ENCODE data around the gene CCDC148. TPM values are rescaled to one million over a fixed set of nuclear protein-coding genes. Genes with fewer than 3 reads are reported as not detected.

The CCDC148 gene
- total RNA-seq, 1 donor from 2014 or later: 9.3 TPM

DNA sequence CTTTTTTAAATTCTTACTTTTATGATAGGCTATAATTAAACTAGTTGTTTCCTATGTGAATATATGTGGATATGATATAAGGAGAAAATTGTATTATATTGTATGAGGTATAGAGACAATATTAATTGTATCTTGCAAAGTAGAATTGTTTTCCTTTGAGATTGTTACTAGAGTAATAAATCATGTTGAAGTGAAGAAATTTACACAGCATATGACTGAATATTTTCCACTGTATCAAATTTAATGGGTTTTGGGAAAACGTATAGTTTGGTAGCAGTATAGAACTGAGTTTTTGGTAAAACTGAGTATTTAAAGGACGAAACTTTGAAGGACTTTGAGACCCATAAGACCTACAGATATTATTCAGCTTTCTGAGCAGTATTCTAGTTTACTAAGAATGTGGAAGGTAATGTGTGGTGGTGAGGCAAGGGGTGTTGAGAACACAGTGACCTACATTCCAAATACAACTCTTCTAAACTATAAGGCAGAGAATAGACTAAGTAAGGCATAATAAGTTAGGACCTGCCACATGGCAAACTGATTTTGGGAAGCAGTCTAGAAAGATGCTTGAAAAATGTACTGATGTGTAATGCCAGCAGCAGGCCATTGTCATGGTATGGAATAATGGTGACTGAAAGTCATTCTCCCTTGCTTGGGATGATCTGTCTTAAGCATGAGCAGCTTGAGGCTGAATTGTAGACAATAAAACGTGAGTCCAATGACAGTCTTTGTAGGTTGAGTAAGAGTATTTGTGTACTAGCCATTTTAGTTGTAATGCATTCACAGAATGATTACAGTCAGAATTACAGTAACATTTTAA is 29.8 kb upstream of the CCDC148 start:
- no peaks in the 10 kb centered on the region for H3K27me3 Mint-ChIP-seq (ENCODE audit: insufficient read depth, low read depth)
- Histone ChIP-seq H3K4me3 (no peak overlapping the region), H2AFZ (replicated peaks) (no peak overlapping the region), H3K79me2 (ENCODE audit: low read depth) (peaks cover 97% of the 10 kb centered on the region), H3K9ac (no peak overlapping the region), H3K36me3 (no peaks in the 10 kb centered on the region), H3K4me2 (no peak overlapping the region), H3K4me1 (peaks cover 40% of the 10 kb centered on the region), H3F3A (ENCODE audit: low read depth) (peaks cover 26% of the 10 kb centered on the region), H3K9me3 (ENCODE audit: low read depth) (no peaks in the 10 kb centered on the region), H4K20me1 (ENCODE audit: low read depth) (peaks cover 52% of the 10 kb centered on the region), H3K27ac (no peak overlapping the region), H3K27me3 (no peaks in the 10 kb centered on the region)
- H3K27ac Mint-ChIP-seq: no peak overlapping the region
- no peak overlapping the region for H3K4me3 Mint-ChIP-seq
- TF ChIP-seq EZH2 (IDR thresholded peaks at IDR 0.05) (no peak), EZH2phosphoT487 (IDR thresholded peaks at IDR 0.05) (no peak)
- TF ChIP-seq, protein P1, sequence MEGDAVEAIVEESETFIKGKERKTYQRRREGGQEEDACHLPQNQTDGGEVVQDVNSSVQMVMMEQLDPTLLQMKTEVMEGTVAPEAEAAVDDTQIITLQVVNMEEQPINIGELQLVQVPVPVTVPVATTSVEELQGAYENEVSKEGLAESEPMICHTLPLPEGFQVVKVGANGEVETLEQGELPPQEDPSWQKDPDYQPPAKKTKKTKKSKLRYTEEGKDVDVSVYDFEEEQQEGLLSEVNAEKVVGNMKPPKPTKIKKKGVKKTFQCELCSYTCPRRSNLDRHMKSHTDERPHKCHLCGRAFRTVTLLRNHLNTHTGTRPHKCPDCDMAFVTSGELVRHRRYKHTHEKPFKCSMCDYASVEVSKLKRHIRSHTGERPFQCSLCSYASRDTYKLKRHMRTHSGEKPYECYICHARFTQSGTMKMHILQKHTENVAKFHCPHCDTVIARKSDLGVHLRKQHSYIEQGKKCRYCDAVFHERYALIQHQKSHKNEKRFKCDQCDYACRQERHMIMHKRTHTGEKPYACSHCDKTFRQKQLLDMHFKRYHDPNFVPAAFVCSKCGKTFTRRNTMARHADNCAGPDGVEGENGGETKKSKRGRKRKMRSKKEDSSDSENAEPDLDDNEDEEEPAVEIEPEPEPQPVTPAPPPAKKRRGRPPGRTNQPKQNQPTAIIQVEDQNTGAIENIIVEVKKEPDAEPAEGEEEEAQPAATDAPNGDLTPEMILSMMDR (IDR thresholded peaks at IDR 0.05): no peak
- H3K4me1 Mint-ChIP-seq: peaks cover 43% of the 10 kb centered on the region
- H3K9me3 Mint-ChIP-seq: peaks cover 6% of the 10 kb centered on the region
- no peak for DNase-seq (ENCODE audit: low spot score)
- peaks cover 4% of the 10 kb centered on the region for H3K36me3 Mint-ChIP-seq

DNA sequence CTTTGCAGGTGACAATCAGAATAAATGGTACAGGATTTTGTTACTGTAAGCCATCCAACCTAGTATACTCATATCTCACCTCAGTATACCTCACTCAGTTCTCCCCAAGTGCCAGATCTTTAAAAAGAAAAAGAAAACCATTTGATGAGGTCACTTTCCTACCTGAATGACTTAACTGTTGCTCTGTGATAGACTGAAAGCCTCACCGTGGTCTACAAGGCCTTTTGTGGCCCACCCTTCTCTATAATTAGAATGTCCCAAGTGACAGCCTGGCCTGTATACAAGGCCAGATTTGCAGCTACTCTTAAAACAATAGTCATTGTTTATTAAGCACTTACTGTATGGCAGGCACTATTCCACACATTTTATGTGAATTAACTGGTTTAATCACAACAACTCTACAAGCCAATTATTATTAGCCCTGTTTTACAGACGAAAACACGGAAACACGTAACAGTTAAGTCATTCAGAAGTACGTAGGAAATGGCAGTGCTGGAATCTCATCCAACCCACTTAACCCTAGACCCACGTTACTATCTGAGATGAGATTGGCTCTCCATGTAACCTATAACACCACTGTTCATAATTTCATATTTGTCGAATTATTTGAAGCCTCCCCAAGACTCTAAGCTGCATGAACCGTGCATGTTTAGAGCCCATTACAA is 28.5 kb upstream of the CCDC148 start:
- Histone ChIP-seq H3K9ac (no peak overlapping the region), H3K36me3 (no peaks in the 10 kb centered on the region), H3K27ac (no peak overlapping the region), H3K27me3 (no peaks in the 10 kb centered on the region), H3K4me3 (no peak overlapping the region), H2AFZ (replicated peaks) (no peak overlapping the region), H4K20me1 (ENCODE audit: low read depth) (peaks cover 39% of the 10 kb centered on the region), H3K9me3 (ENCODE audit: low read depth) (no peaks in the 10 kb centered on the region), H3K79me2 (ENCODE audit: low read depth) (peaks cover 97% of the 10 kb centered on the region), H3K4me2 (no peak overlapping the region), H3F3A (ENCODE audit: low read depth) (peaks cover 18% of the 10 kb centered on the region), H3K4me1 (peaks cover 27% of the 10 kb centered on the region)
- H3K9me3 Mint-ChIP-seq: peaks cover 6% of the 10 kb centered on the region
- DNase-seq (ENCODE audit: low spot score): no peak
- no peak overlapping the region for H3K27ac Mint-ChIP-seq
- TF ChIP-seq, protein P1 (IDR thresholded peaks at IDR 0.05): no peak
- no peak for TF ChIP-seq EZH2phosphoT487 (IDR thresholded peaks at IDR 0.05)
- no peak for TF ChIP-seq EZH2 (IDR thresholded peaks at IDR 0.05)
- H3K4me1 Mint-ChIP-seq: peaks cover 29% of the 10 kb centered on the region
- H3K4me3 Mint-ChIP-seq: no peak overlapping the region
- no peaks in the 10 kb centered on the region for H3K27me3 Mint-ChIP-seq (ENCODE audit: insufficient read depth, low read depth)
- H3K36me3 Mint-ChIP-seq: peaks cover 7% of the 10 kb centered on the region

DNA sequence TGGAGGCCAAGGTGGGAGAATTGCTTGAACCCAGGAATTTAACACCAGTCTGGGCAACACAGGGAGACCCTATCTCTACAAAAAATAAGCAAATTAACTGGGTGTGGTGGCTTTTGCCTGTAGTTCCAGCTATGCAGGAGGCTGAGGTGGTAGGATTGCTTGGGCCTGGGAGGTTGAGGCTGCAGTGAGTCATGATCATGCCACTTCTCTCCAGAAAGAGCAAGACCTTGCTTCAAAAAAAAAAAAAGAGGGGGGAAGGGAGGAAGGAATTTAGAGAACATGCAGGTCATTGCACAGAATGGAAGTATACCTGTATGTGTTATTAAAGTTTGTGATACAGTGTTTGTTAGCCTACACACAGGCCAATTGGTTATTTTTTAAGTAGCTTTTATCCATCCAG is 26.0 kb upstream of the CCDC148 start:
- Histone ChIP-seq H3K36me3 (no peaks in the 10 kb centered on the region), H3K4me2 (no peak overlapping the region), H2AFZ (replicated peaks) (no peak overlapping the region), H3K9me3 (ENCODE audit: low read depth) (no peaks in the 10 kb centered on the region), H4K20me1 (ENCODE audit: low read depth) (peaks cover 17% of the 10 kb centered on the region), H3K79me2 (ENCODE audit: low read depth) (peaks cover 96% of the 10 kb centered on the region), H3K27ac (no peak overlapping the region), H3K27me3 (no peaks in the 10 kb centered on the region), H3K4me3 (no peak overlapping the region), H3K9ac (no peak overlapping the region), H3K4me1 (peaks cover 7% of the 10 kb centered on the region), H3F3A (ENCODE audit: low read depth) (no peaks in the 10 kb centered on the region)
- no peaks in the 10 kb centered on the region for H3K27me3 Mint-ChIP-seq (ENCODE audit: insufficient read depth, low read depth)
- no peak for DNase-seq (ENCODE audit: low spot score)
- peaks cover 11% of the 10 kb centered on the region for H3K36me3 Mint-ChIP-seq
- no peak for TF ChIP-seq EZH2 (IDR thresholded peaks at IDR 0.05)
- TF ChIP-seq EZH2phosphoT487 (IDR thresholded peaks at IDR 0.05): no peak
- TF ChIP-seq, protein P1 (IDR thresholded peaks at IDR 0.05): no peak
- H3K9me3 Mint-ChIP-seq: peaks cover 6% of the 10 kb centered on the region
- peaks cover 14% of the 10 kb centered on the region for H3K4me1 Mint-ChIP-seq
- no peak overlapping the region for H3K27ac Mint-ChIP-seq
- H3K4me3 Mint-ChIP-seq: no peak overlapping the region

Data from neural progenitor cell (in vitro differentiated cells).